Measurements from ENCODE around the gene PPP1R14D.

PPP1R14D gene

DNA sequence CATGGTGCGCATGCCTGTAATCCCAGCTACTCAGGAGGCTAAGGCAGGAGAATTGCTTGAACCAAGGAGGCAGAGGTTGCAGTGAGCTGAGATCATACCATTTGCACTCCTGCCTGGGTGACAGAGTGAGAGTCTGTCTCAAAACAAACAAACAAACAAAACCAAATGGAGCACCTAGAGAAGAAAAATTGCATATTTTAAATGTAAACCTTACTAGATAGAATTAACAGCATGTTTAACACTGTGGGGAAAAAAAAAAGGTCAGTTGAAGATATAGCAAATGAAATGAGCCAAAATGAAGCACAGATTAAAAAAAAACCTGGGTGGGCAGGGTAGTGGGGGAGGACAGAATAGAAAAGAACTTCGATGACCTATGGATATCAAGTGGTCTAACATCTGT, 7.3 kb downstream of the PPP1R14D start:
- Histone ChIP-seq H4K20me1 (ENCODE audit: insufficient read depth, low read length) (no peaks in the 10 kb centered on the region), H3K36me3 (replicated peaks; ENCODE audit: insufficient read depth, low read length) (no peaks in the 10 kb centered on the region), H3F3A (ENCODE audit: insufficient read depth, low read length) (no peaks in the 10 kb centered on the region), H3K79me2 (ENCODE audit: low read length) (no peaks in the 10 kb centered on the region), H3K4me3 (ENCODE audit: low read length) (no peak overlapping the region), H3K9ac (ENCODE audit: low read length) (no peak overlapping the region), H2AFZ (ENCODE audit: low read length) (no peak overlapping the region), H3K9me3 (replicated peaks; ENCODE audit: insufficient read depth, low read length) (no peaks in the 10 kb centered on the region), H3K27me3 (replicated peaks; ENCODE audit: insufficient read depth, low read length) (no peaks in the 10 kb centered on the region), H3K4me2 (ENCODE audit: low read depth, low read length) (no peak overlapping the region), H3K9me2 (replicated peaks; ENCODE audit: insufficient read depth, low read length) (no peaks in the 10 kb centered on the region), H3K27ac (ENCODE audit: low read length) (no peak overlapping the region), H3K4me1 (ENCODE audit: low read length) (no peaks in the 10 kb centered on the region)
- TF ChIP-seq EZH2 (optimal IDR thresholded peaks at IDR 0.05; ENCODE audit: low read depth, low read length) (no peak), EZH2phosphoT487 (IDR thresholded peaks at IDR 0.05; ENCODE audit: low read length) (no peak)
- TF ChIP-seq, protein P1, sequence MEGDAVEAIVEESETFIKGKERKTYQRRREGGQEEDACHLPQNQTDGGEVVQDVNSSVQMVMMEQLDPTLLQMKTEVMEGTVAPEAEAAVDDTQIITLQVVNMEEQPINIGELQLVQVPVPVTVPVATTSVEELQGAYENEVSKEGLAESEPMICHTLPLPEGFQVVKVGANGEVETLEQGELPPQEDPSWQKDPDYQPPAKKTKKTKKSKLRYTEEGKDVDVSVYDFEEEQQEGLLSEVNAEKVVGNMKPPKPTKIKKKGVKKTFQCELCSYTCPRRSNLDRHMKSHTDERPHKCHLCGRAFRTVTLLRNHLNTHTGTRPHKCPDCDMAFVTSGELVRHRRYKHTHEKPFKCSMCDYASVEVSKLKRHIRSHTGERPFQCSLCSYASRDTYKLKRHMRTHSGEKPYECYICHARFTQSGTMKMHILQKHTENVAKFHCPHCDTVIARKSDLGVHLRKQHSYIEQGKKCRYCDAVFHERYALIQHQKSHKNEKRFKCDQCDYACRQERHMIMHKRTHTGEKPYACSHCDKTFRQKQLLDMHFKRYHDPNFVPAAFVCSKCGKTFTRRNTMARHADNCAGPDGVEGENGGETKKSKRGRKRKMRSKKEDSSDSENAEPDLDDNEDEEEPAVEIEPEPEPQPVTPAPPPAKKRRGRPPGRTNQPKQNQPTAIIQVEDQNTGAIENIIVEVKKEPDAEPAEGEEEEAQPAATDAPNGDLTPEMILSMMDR (IDR thresholded peaks at IDR 0.05; ENCODE audit: low read length), result no peak
- DNase-seq, result no peak

DNA sequence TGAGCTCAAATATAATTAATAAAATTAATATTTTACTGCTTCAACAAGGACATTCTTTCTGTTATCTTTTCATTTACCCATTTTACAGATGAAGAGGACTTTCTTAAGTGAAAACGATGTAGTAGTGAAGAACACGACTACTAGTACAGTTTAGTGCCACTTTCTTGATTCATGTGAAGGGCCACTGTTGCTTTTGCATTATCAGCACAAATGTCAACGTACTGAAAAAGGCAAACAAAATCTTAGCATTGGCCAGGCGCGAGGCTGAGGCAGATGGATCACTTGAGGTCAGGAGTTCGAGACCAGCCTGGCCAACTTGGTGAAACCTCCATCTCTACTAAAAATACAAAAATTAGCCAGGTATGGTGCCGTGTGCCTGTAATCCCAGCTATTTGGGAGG, 9.5 kb downstream of the PPP1R14D start:
- H3K36me3 ChIP-seq (replicated peaks; ENCODE audit: insufficient read depth, low read length), result no peaks in the 10 kb centered on the region
- no peak for DNase-seq
- H3K9me3 ChIP-seq (replicated peaks; ENCODE audit: insufficient read depth, low read length), result no peaks in the 10 kb centered on the region
- no peak overlapping the region for H3K9ac ChIP-seq (ENCODE audit: low read length)
- no peaks in the 10 kb centered on the region for H3K9me2 ChIP-seq (replicated peaks; ENCODE audit: insufficient read depth, low read length)
- no peaks in the 10 kb centered on the region for H3F3A ChIP-seq (ENCODE audit: insufficient read depth, low read length)
- H3K27me3 ChIP-seq (replicated peaks; ENCODE audit: insufficient read depth, low read length), result no peaks in the 10 kb centered on the region
- no peak overlapping the region for H2AFZ ChIP-seq (ENCODE audit: low read length)
- no peak overlapping the region for H3K27ac ChIP-seq (ENCODE audit: low read length)
- H3K4me3 ChIP-seq (ENCODE audit: low read length), result no peak overlapping the region
- TF ChIP-seq EZH2 (optimal IDR thresholded peaks at IDR 0.05; ENCODE audit: low read depth, low read length) (no peak), EZH2phosphoT487 (IDR thresholded peaks at IDR 0.05; ENCODE audit: low read length) (no peak)
- TF ChIP-seq, protein P1 (IDR thresholded peaks at IDR 0.05; ENCODE audit: low read length), result no peak
- no peaks in the 10 kb centered on the region for H3K79me2 ChIP-seq (ENCODE audit: low read length)
- H4K20me1 ChIP-seq (ENCODE audit: insufficient read depth, low read length), result no peaks in the 10 kb centered on the region
- no peaks in the 10 kb centered on the region for H3K4me1 ChIP-seq (ENCODE audit: low read length)
- H3K4me2 ChIP-seq (ENCODE audit: low read depth, low read length), result no peak overlapping the region

DNA sequence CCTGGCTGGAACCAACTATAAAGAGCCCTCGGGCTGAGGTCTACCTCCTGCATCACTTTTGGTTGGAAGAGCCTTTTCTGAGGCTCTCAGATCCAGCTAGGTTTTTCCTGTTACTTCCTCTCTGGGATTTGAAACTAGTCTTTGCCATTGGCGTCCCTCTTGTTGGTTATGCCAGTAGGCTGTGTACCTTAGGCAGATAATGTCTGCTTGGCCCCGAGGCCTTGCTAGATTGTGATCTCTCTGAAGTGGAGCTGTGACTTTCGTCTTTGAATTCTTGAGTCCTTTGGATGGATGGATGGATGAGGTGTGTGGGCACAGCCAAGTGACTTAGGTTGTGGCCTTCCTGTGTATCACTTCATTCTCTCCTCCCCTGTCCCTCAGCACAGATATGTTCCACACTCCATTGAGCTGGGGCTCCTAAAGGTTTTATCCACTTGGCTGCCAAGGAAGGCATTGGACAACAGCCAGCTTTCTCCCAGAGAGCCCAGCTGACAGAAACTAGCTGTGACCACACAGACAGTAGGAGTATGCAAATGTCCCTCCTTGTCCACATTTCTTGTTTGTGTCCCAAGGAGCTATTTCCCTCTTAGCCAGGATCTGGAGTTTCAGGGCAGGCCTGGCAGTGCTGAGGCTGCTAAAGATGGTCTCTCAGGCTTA, 13.3 kb downstream of the PPP1R14D start:
- no peaks in the 10 kb centered on the region for H3K9me3 ChIP-seq (replicated peaks; ENCODE audit: insufficient read depth, low read length)
- TF ChIP-seq EZH2 (optimal IDR thresholded peaks at IDR 0.05; ENCODE audit: low read depth, low read length), result no peak
- TF ChIP-seq, protein P1 (IDR thresholded peaks at IDR 0.05; ENCODE audit: low read length), result no peak
- TF ChIP-seq EZH2phosphoT487 (IDR thresholded peaks at IDR 0.05; ENCODE audit: low read length), result no peak
- no peaks in the 10 kb centered on the region for H3K4me1 ChIP-seq (ENCODE audit: low read length)
- no peaks in the 10 kb centered on the region for H3K36me3 ChIP-seq (replicated peaks; ENCODE audit: insufficient read depth, low read length)
- no peaks in the 10 kb centered on the region for H3K79me2 ChIP-seq (ENCODE audit: low read length)
- no peaks in the 10 kb centered on the region for H3F3A ChIP-seq (ENCODE audit: insufficient read depth, low read length)
- no peak overlapping the region for H3K27ac ChIP-seq (ENCODE audit: low read length)
- H3K27me3 ChIP-seq (replicated peaks; ENCODE audit: insufficient read depth, low read length), result no peaks in the 10 kb centered on the region
- no peak overlapping the region for H3K9ac ChIP-seq (ENCODE audit: low read length)
- no peak for DNase-seq
- no peak overlapping the region for H2AFZ ChIP-seq (ENCODE audit: low read length)
- no peaks in the 10 kb centered on the region for H4K20me1 ChIP-seq (ENCODE audit: insufficient read depth, low read length)
- no peak overlapping the region for H3K4me2 ChIP-seq (ENCODE audit: low read depth, low read length)
- no peaks in the 10 kb centered on the region for H3K9me2 ChIP-seq (replicated peaks; ENCODE audit: insufficient read depth, low read length)
- H3K4me3 ChIP-seq (ENCODE audit: low read length), result no peak overlapping the region

All from MM.1S (cell line).